CD4-positive, alpha-beta T cell treated with Interleukin-1 beta for 1 hour (primary cell): ENCODE measurements around the gene GRIA3.
"Not testable (repeated sequence)": the region's sequence is repeated elsewhere in the genome, so short reads cannot be mapped to it uniquely, and the experiment has no call there.

Experiments used
- DNase-seq, 2 donors: peaks; one replicate each; pipeline ENCODE4 v3.0.0-alpha.2; 2020 to 2022

GRIA3 gene

GRCh38 chrX:123358457-123358856, 174.4 kb downstream of the GRIA3 start:
- no peak for DNase-seq

- DNase-seq: no peak
Measured at GRCh38 chrX:123361371-123361770, 177.3 kb downstream of the GRIA3 start.

GRCh38 chrX:123386196-123386595, 202.1 kb downstream of the GRIA3 start:
- not testable (repeated sequence) for DNase-seq

GRCh38 chrX:123392921-123393320, 208.8 kb downstream of the GRIA3 start:
- no peak for DNase-seq

- DNase-seq: no peak
Measured at GRCh38 chrX:123399709-123400108, 215.6 kb downstream of the GRIA3 start.

- no peak for DNase-seq
Measured at GRCh38 chrX:123405231-123405630, 221.2 kb downstream of the GRIA3 start.

GRCh38 chrX:123408821-123409737, 225.0 kb downstream of the GRIA3 start:
- no peak for DNase-seq

- DNase-seq: no peak
Measured at GRCh38 chrX:123422875-123423274, 238.8 kb downstream of the GRIA3 start.

- no peak for DNase-seq
Measured at GRCh38 chrX:123424546-123424945, 240.5 kb downstream of the GRIA3 start.

- no peak for DNase-seq
Measured at GRCh38 chrX:123425471-123425870, 241.4 kb downstream of the GRIA3 start.

GRCh38 chrX:123425904-123426303, 241.8 kb downstream of the GRIA3 start:
- DNase-seq: no peak

GRCh38 chrX:123432361-123433150, 248.5 kb downstream of the GRIA3 start:
- DNase-seq: no peak

GRCh38 chrX:123436512-123437136, 252.5 kb downstream of the GRIA3 start:
- DNase-seq: no peak

- DNase-seq: not testable (repeated sequence)
Measured at GRCh38 chrX:123439926-123440325, 255.8 kb downstream of the GRIA3 start.

- no peak for DNase-seq
Measured at GRCh38 chrX:123442764-123443163, 258.7 kb downstream of the GRIA3 start.

GRCh38 chrX:123447506-123447905, 263.4 kb downstream of the GRIA3 start:
- DNase-seq: no peak

- DNase-seq: no peak
Measured at GRCh38 chrX:123449335-123449734, 265.3 kb downstream of the GRIA3 start.

GRCh38 chrX:123450222-123450621, 266.1 kb downstream of the GRIA3 start:
- no peak for DNase-seq

GRCh38 chrX:123454712-123455431, 270.8 kb downstream of the GRIA3 start:
- no peak for DNase-seq

- DNase-seq: no peak
Measured at GRCh38 chrX:123455693-123456092, 271.6 kb downstream of the GRIA3 start.

- DNase-seq: no peak
Measured at GRCh38 chrX:123464709-123465108, 280.6 kb downstream of the GRIA3 start.

GRCh38 chrX:123468481-123468880, 284.4 kb downstream of the GRIA3 start:
- no peak for DNase-seq
